ENCODE measurements around the gene DPF1. TPM values are rescaled to one million over a fixed set of nuclear protein-coding genes. Genes with fewer than 3 reads are reported as not detected.

Gene DPF1
- total and polyA plus RNA-seq, 2 donors (not counting 1 experiment from before 2014, with no cell fraction given) = not detected

DNA sequence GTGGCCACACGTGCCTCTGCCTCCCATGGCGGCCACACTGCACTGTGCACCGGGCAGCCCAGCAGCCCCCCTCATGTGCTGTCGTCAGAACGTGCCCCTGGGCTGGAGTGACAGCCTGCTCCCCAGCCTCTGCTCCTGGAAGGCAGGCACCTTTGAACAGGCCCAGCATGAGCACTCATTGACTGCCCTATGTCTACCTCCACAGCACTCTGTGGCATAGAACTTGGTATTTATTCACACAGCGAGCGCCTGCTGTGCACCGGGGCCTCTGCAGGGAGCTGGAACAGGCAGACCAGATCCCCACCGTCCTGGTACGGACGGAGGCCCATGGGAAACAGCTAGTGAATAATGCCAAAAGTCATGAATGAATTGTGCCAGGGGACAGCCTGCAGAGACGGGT lies 53.7 kb downstream of the DPF1 start:
- Histone ChIP-seq H3K27ac (ENCODE audit: low read length in 2 of 2) (no peak overlapping the region), H3K4me1 (ENCODE audit: control insufficient read depth in 2 of 2, insufficient read depth in 2 of 2, low read length in 2 of 2) (no peaks in the 10 kb centered on the region), H2AFZ (ENCODE audit: insufficient read depth, low read depth, low read length, poor library complexity, severe bottlenecking) (no peak overlapping the region), H4K20me1 (ENCODE audit: control insufficient read depth, insufficient read depth, low read length, poor library complexity, severe bottlenecking) (peaks cover 70% of the 10 kb centered on the region), H3K79me2 (ENCODE audit: control insufficient read depth, insufficient read depth, low read length) (peaks cover 9% of the 10 kb centered on the region), H3K4me3 (ENCODE audit: control extremely low read depth in 1 of 5, extremely low read depth in 1 of 5, insufficient read depth in 1 of 5, low read depth in 2 of 5, low read length in 4 of 5) (no peak overlapping the region), H3K4me2 (replicated peaks; ENCODE audit: low read depth, low read length, poor library complexity, severe bottlenecking) (no peak overlapping the region), H3K36me3 (replicated peaks in 1 of 2; ENCODE audit: control extremely low read depth in 1 of 2, control insufficient read depth in 1 of 2, extremely low read depth in 1 of 2, insufficient read depth in 2 of 2, low read length in 1 of 2) (peaks cover 2 to 56% of the 10 kb centered on the region in 2 experiments), H3K9me3 (ENCODE audit: control extremely low read depth in 1 of 3, control insufficient read depth in 2 of 3, insufficient read depth in 1 of 3, low read length in 2 of 3) (no peaks in the 10 kb centered on the region), H3K27me3 (replicated peaks in 1 of 4; ENCODE audit: control extremely low read depth in 1 of 4, control insufficient read depth in 3 of 4, insufficient read depth in 4 of 4, low read length in 3 of 4) (no peaks in the 10 kb centered on the region), H3K9ac (ENCODE audit: low read length) (no peak overlapping the region)
- Mint-ChIP-seq H3K4me3 (no peak overlapping the region), H3K27me3 (no peaks in the 10 kb centered on the region), H3K9me3 (ENCODE audit: insufficient read depth) (no peaks in the 10 kb centered on the region), H3K4me1 (no peaks in the 10 kb centered on the region), H3K27ac (peak overlapping the region; percentile 41)
- ChIA-PET POLR2A (interaction anchor here (0.6 kb wide), 1 partner anchor 1989 kb away, joined by 4 read pairs; no protein-coding TSS in a partner anchor), CTCF (no interaction called here)
- ATAC-seq (ENCODE audit: low read depth) (no peak), DNase-seq (no peak)
- TF ChIP-seq, protein P1, sequence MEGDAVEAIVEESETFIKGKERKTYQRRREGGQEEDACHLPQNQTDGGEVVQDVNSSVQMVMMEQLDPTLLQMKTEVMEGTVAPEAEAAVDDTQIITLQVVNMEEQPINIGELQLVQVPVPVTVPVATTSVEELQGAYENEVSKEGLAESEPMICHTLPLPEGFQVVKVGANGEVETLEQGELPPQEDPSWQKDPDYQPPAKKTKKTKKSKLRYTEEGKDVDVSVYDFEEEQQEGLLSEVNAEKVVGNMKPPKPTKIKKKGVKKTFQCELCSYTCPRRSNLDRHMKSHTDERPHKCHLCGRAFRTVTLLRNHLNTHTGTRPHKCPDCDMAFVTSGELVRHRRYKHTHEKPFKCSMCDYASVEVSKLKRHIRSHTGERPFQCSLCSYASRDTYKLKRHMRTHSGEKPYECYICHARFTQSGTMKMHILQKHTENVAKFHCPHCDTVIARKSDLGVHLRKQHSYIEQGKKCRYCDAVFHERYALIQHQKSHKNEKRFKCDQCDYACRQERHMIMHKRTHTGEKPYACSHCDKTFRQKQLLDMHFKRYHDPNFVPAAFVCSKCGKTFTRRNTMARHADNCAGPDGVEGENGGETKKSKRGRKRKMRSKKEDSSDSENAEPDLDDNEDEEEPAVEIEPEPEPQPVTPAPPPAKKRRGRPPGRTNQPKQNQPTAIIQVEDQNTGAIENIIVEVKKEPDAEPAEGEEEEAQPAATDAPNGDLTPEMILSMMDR (IDR thresholded peaks at IDR 0.05) = no peak
- no peak for TF ChIP-seq EZH2 (IDR thresholded peaks at IDR 0.05; ENCODE audit: borderline replicate concordance, insufficient read depth, low read depth, low read length, poor library complexity, severe bottlenecking)
- WGBS (ENCODE audit: insufficient coverage) = 96% methylated on average over 11 of the region's 12 CpGs
- intact Hi-C loops (cut with micrococcal nuclease) = no loop called here

DNA sequence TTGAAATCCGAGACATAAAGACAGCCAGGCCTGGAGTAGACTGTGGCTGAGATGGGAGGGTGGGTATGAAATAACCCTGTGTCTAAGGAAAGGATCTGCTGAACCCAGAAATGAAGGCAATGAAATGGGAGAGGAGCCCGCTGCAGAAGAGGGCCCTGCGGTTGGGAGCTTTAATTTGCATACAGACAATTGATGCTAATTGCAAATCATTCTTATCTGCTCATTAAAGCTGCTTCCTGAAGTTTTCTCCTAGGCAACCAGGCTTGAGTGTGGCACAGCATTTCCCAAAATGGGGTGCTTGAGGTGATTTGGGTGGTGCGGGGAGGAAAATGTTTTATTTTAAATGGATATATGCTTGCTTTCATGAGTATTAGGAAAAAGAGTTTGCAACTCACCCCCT lies 55.4 kb downstream of the DPF1 start:
- no peak for DNase-seq

More for the DNA sequence above, 55.4 kb downstream of the DPF1 start:
- Histone ChIP-seq H3K27ac (ENCODE audit: low read length in 2 of 2) (no peak overlapping the region), H2AFZ (ENCODE audit: insufficient read depth, low read depth, low read length, poor library complexity, severe bottlenecking) (no peak overlapping the region), H3K4me1 (ENCODE audit: control insufficient read depth in 2 of 2, insufficient read depth in 2 of 2, low read length in 2 of 2) (no peaks in the 10 kb centered on the region), H3K4me2 (replicated peaks; ENCODE audit: low read depth, low read length, poor library complexity, severe bottlenecking) (no peak overlapping the region), H3K36me3 (replicated peaks in 1 of 2; ENCODE audit: control extremely low read depth in 1 of 2, control insufficient read depth in 1 of 2, extremely low read depth in 1 of 2, insufficient read depth in 2 of 2, low read length in 1 of 2) (peaks cover 2 to 67% of the 10 kb centered on the region in 2 experiments), H3K9ac (ENCODE audit: low read length) (no peak overlapping the region), H3K9me3 (ENCODE audit: control extremely low read depth in 1 of 3, control insufficient read depth in 2 of 3, insufficient read depth in 1 of 3, low read length in 2 of 3) (no peaks in the 10 kb centered on the region), H3K27me3 (replicated peaks in 1 of 4; ENCODE audit: control extremely low read depth in 1 of 4, control insufficient read depth in 3 of 4, insufficient read depth in 4 of 4, low read length in 3 of 4) (no peaks in the 10 kb centered on the region), H3K79me2 (ENCODE audit: control insufficient read depth, insufficient read depth, low read length) (peaks cover 9% of the 10 kb centered on the region), H4K20me1 (ENCODE audit: control insufficient read depth, insufficient read depth, low read length, poor library complexity, severe bottlenecking) (peaks cover 55% of the 10 kb centered on the region), H3K4me3 (ENCODE audit: control extremely low read depth in 1 of 5, extremely low read depth in 1 of 5, insufficient read depth in 1 of 5, low read depth in 2 of 5, low read length in 4 of 5) (no peak overlapping the region)
- Mint-ChIP-seq H3K27ac (peak overlapping the region; percentile 26), H3K4me3 (no peak overlapping the region), H3K27me3 (no peaks in the 10 kb centered on the region), H3K9me3 (ENCODE audit: insufficient read depth) (no peaks in the 10 kb centered on the region), H3K4me1 (no peaks in the 10 kb centered on the region)
- WGBS (ENCODE audit: insufficient coverage) = 100% methylated on average over 1 of the region's 4 CpGs
- ChIA-PET CTCF (no interaction called here), POLR2A (no interaction called here)
- TF ChIP-seq EZH2 (IDR thresholded peaks at IDR 0.05; ENCODE audit: borderline replicate concordance, insufficient read depth, low read depth, low read length, poor library complexity, severe bottlenecking) = no peak
- TF ChIP-seq, protein P1 (IDR thresholded peaks at IDR 0.05) = no peak
- ATAC-seq (ENCODE audit: low read depth) = no peak
- intact Hi-C loops (cut with micrococcal nuclease) = no loop called here
